Measurements from ENCODE around the gene RNF152. TPM values are rescaled to one million over a fixed set of nuclear protein-coding genes. Genes with fewer than 3 reads are reported as not detected.

Gene RNF152
- polyA plus RNA-seq, 1 experiment = 6.5 TPM

- no peak overlapping the region for H3K4me3 ChIP-seq (ENCODE audit: low read depth, low read length)
- no peaks in the 10 kb centered on the region for H3K36me3 ChIP-seq (ENCODE audit: control insufficient read depth, insufficient read depth, low read length)
- TF ChIP-seq CTCF (IDR thresholded peaks at IDR 0.05; ENCODE audit: insufficient read depth, low read depth, low read length) = no peak
- CTCF ChIA-PET = interaction anchor here (1.1 kb wide), 1 partner anchor 11 kb away, joined by 3 read pairs; no protein-coding TSS in a partner anchor
- no peak for DNase-seq (ENCODE audit: low read depth)
- POLR2A ChIA-PET = no interaction called here
- no peaks in the 10 kb centered on the region for H3K27me3 ChIP-seq (ENCODE audit: control insufficient read depth, insufficient read depth, low read length)
Measured at GRCh38 chr18:61931654-61932379, 39.0 kb upstream of the RNF152 start.

GRCh38 chr18:61929881-61930640 is 37.3 kb upstream of the RNF152 start:
- H3K36me3 ChIP-seq (ENCODE audit: control insufficient read depth, insufficient read depth, low read length) = no peaks in the 10 kb centered on the region
- CTCF ChIA-PET = no interaction called here
- no peak for DNase-seq (ENCODE audit: low read depth)
- TF ChIP-seq CTCF (IDR thresholded peaks at IDR 0.05; ENCODE audit: insufficient read depth, low read depth, low read length) = no peak
- H3K4me3 ChIP-seq (ENCODE audit: low read depth, low read length) = no peak overlapping the region
- POLR2A ChIA-PET = no interaction called here
- H3K27me3 ChIP-seq (ENCODE audit: control insufficient read depth, insufficient read depth, low read length) = no peaks in the 10 kb centered on the region

GRCh38 chr18:61926532-61926931 is 33.7 kb upstream of the RNF152 start:
- no peak for DNase-seq (ENCODE audit: low read depth)

GRCh38 chr18:61924550-61924949 is 31.7 kb upstream of the RNF152 start:
- CTCF ChIA-PET = interaction anchor here (1.0 to 2.6 kb wide), 4 partner anchors 13 to 52 kb away, joined by 3 to 10 read pairs (median 4); no protein-coding TSS in a partner anchor
- Histone ChIP-seq H3K4me3 (ENCODE audit: low read depth, low read length) (no peak overlapping the region), H3K27me3 (ENCODE audit: control insufficient read depth, insufficient read depth, low read length) (no peaks in the 10 kb centered on the region), H3K36me3 (ENCODE audit: control insufficient read depth, insufficient read depth, low read length) (no peaks in the 10 kb centered on the region)
- POLR2A ChIA-PET = no interaction called here
- no peak for TF ChIP-seq CTCF (IDR thresholded peaks at IDR 0.05; ENCODE audit: insufficient read depth, low read depth, low read length)
- no peak for DNase-seq (ENCODE audit: low read depth)

More at GRCh38 chr18:61926532-61926931, 33.7 kb upstream of the RNF152 start:
- Histone ChIP-seq H3K27me3 (ENCODE audit: control insufficient read depth, insufficient read depth, low read length) (no peaks in the 10 kb centered on the region), H3K36me3 (ENCODE audit: control insufficient read depth, insufficient read depth, low read length) (no peaks in the 10 kb centered on the region), H3K4me3 (ENCODE audit: low read depth, low read length) (no peak overlapping the region)
- TF ChIP-seq CTCF (IDR thresholded peaks at IDR 0.05; ENCODE audit: insufficient read depth, low read depth, low read length) = no peak
- CTCF ChIA-PET = interaction anchor here (1.4 kb wide), 1 partner anchor 24 kb away, joined by 5 read pairs; no protein-coding TSS in a partner anchor
- POLR2A ChIA-PET = no interaction called here

GRCh38 chr18:61922435-61922834 is 29.6 kb upstream of the RNF152 start:
- DNase-seq (ENCODE audit: low read depth) = no peak
- Histone ChIP-seq H3K4me3 (ENCODE audit: low read depth, low read length) (no peak overlapping the region), H3K36me3 (ENCODE audit: control insufficient read depth, insufficient read depth, low read length) (no peaks in the 10 kb centered on the region), H3K27me3 (ENCODE audit: control insufficient read depth, insufficient read depth, low read length) (no peaks in the 10 kb centered on the region)
- no peak for TF ChIP-seq CTCF (IDR thresholded peaks at IDR 0.05; ENCODE audit: insufficient read depth, low read depth, low read length)
- ChIA-PET POLR2A (no interaction called here), CTCF (interaction anchor here (1.0 to 2.6 kb wide), 2 partner anchors 10 to 21 kb away, joined by 3 to 10 read pairs; no protein-coding TSS in a partner anchor)
